AML-193 (cell line): ENCODE results near the gene ELN.
"Not testable (repeated sequence)": the region's sequence is repeated elsewhere in the genome, so short reads cannot be mapped to it uniquely, and the experiment has no call there.

ENCODE experiments used
- DNase-seq, 2 experiments: peaks; one replicate each; lab custom pipeline; 2025; lab: John Stamatoyannopoulos, UW

ELN gene

GRCh38 chr7:74001150-74001494, 26.9 kb upstream of the ELN start:
- DNase-seq, result no peak

GRCh38 chr7:74002474-74003017, 25.4 kb upstream of the ELN start:
- DNase-seq, result peak; percentile 45 to 65

GRCh38 chr7:74003621-74004020, 24.4 kb upstream of the ELN start:
- DNase-seq, result no peak

GRCh38 chr7:74006032-74006431, 21.9 kb upstream of the ELN start:
- DNase-seq, result no peak

- no peak for DNase-seq
Measured at GRCh38 chr7:74006451-74007241, 21.3 kb upstream of the ELN start.

GRCh38 chr7:74007242-74007567, 20.8 kb upstream of the ELN start:
- DNase-seq, result no peak

GRCh38 chr7:74008687-74009086, 19.3 kb upstream of the ELN start:
- DNase-seq, result no peak

- no peak for DNase-seq
Measured at GRCh38 chr7:74009719-74010118, 18.3 kb upstream of the ELN start.

- DNase-seq, result no peak
Measured at GRCh38 chr7:74010407-74010806, 17.6 kb upstream of the ELN start.

GRCh38 chr7:74011421-74011820, 16.6 kb upstream of the ELN start:
- not testable (repeated sequence) for DNase-seq

GRCh38 chr7:74012842-74013249, 15.1 kb upstream of the ELN start:
- no peak for DNase-seq

- no peak for DNase-seq
Measured at GRCh38 chr7:74013539-74014272, 14.3 kb upstream of the ELN start.

- DNase-seq, result no peak
Measured at GRCh38 chr7:74014931-74015330, 13.0 kb upstream of the ELN start.

GRCh38 chr7:74015670-74016069, 12.3 kb upstream of the ELN start:
- DNase-seq, result no peak

GRCh38 chr7:74017125-74017524, 10.8 kb upstream of the ELN start:
- no peak for DNase-seq

GRCh38 chr7:74018246-74018895, 9.6 kb upstream of the ELN start:
- no peak for DNase-seq

- DNase-seq, result no peak
Measured at GRCh38 chr7:74019149-74019548, 8.8 kb upstream of the ELN start.

- no peak for DNase-seq
Measured at GRCh38 chr7:74020390-74020789, 7.6 kb upstream of the ELN start.

GRCh38 chr7:74021546-74022320, 6.2 kb upstream of the ELN start:
- DNase-seq, result no peak

GRCh38 chr7:74022507-74022906, 5.5 kb upstream of the ELN start:
- DNase-seq, result no peak

- no peak for DNase-seq
Measured at GRCh38 chr7:74023092-74023536, 4.9 kb upstream of the ELN start.

GRCh38 chr7:74023786-74024185, 4.2 kb upstream of the ELN start:
- no peak for DNase-seq
